T-helper 1 cell (primary cell): Measurements from ENCODE around the gene ERFE.
A peak's percentile ranks its signal among the peaks of the same experiment; 100 is the strongest.

ENCODE experiments used
- DNase-seq, 5 donors: peaks; one replicate each; pipeline ENCODE4 v3.0.0-alpha.2; 2012 to 2020

Gene ERFE

GRCh38 chr2:238155761-238156694, 2.7 kb upstream of the ERFE start:
- DNase-seq, result no peak

GRCh38 chr2:238157506-238158017, 1.2 kb upstream of the ERFE start:
- DNase-seq, result no peak

GRCh38 chr2:238158018-238158508, 707 bp upstream of the ERFE start:
- DNase-seq, result peak in 1 of 5 donors; percentile 3

GRCh38 chr2:238159071-238159539, 335 bp downstream of the ERFE start:
- DNase-seq, result no peak

GRCh38 chr2:238159661-238160205, 963 bp downstream of the ERFE start:
- DNase-seq, result peak in 1 of 5 donors; percentile 5

- peak in 1 of 5 donors; percentile 9 for DNase-seq
These were observed 1.7 kb downstream of the ERFE start for GRCh38 chr2:238160206-238161129.

- DNase-seq, result peak in 1 of 5 donors; percentile 10
These were observed 2.7 kb downstream of the ERFE start for GRCh38 chr2:238161291-238162051.

- DNase-seq, result no peak
These were observed 3.6 kb downstream of the ERFE start for GRCh38 chr2:238162251-238162845.

- DNase-seq, result peak in 1 of 5 donors; percentile 7
These were observed 4.2 kb downstream of the ERFE start for GRCh38 chr2:238162846-238163441.

GRCh38 chr2:238163481-238164198, 4.9 kb downstream of the ERFE start:
- DNase-seq, result peak in 1 of 5 donors; percentile 6

- DNase-seq, result no peak
These were observed 6.1 kb downstream of the ERFE start for GRCh38 chr2:238164906-238165287.

- DNase-seq, result no peak
These were observed 6.6 kb downstream of the ERFE start for GRCh38 chr2:238165288-238165921.

- no peak for DNase-seq
These were observed 7.9 kb downstream of the ERFE start for GRCh38 chr2:238166391-238167343.

- no peak for DNase-seq
These were observed 8.6 kb downstream of the ERFE start for GRCh38 chr2:238167344-238167715.

- no peak for DNase-seq
These were observed 9.0 kb downstream of the ERFE start for GRCh38 chr2:238167761-238168160.

- DNase-seq, result no peak
These were observed 9.7 kb downstream of the ERFE start for GRCh38 chr2:238168196-238169047.

GRCh38 chr2:238169048-238169707, 10.4 kb downstream of the ERFE start:
- no peak for DNase-seq
